NCI-H345 treated with DMSO at 0.1 percent for 48 hours (cell line): ENCODE data around the gene RHOT2.
A peak's percentile ranks its signal among the peaks of the same experiment; 100 is the strongest.

ENCODE experiments used
- DNase-seq: peaks from one replicate; lab custom pipeline; 2025; ENCODE audit not compliant: unreplicated experiment; lab: John Stamatoyannopoulos, UW

Gene RHOT2

GRCh38 chr16:695355-696089 lies 27.6 kb downstream of the RHOT2 start:
- DNase-seq = peak; percentile 88

DNA sequence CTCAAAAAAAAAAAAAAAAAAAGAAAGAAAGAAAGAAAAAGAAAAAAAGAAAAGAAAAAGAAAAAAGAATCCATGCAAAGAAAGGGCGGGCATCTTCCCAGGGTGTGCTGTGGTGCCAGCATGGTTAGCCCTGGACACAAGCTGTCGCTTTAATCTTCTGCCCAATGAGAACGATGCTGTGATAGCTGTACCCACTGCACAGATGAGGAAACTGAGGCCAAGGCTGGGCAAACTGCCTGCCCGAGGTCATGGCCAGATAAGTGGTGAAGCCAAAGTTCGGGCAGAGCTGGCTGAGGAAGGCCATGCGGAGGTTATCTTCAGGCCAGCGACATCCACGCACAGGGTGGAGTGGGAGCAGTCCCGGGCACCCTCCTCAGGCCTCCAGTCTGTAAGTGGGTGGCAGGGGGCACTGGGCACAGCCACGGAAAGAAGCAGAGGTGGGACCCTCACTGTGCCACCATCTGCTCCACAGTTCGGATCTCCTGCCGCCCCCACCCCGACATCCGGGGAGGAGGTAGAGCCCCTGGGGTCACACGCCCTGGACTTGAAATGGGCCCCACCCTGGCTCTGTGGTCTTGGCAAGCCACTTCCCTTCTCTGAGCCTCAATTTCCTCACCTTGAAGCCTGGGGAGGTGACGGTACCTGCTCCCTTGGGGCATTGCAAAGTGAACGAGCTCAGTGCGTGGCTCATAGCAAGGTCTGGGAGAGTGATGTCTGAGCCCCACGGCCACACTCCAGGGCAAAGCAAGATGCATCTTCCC lies 31.2 kb downstream of the RHOT2 start:
- no peak for DNase-seq

GRCh38 chr16:700684-701584 lies 33.0 kb downstream of the RHOT2 start:
- DNase-seq = no peak

DNA sequence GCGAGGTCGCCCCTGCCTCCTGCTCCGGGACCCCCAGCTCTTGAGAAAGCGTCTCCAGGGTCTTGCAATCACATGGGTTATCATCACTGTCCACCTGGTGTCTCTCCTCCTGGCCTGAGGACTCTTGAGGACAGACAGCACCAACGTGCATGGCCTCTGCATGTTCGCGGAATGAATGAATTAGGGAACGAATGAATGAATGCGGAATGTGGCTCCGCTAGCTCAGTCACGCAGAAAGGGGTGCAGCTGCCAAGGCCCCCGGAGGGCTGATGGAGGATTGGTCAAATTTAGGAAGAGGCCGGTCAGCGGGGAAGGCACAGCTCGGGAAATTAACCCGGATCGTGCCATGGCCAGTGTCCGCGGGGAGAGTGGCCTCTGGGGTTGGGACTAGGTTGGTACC lies 34.4 kb downstream of the RHOT2 start:
- DNase-seq = no peak

DNA sequence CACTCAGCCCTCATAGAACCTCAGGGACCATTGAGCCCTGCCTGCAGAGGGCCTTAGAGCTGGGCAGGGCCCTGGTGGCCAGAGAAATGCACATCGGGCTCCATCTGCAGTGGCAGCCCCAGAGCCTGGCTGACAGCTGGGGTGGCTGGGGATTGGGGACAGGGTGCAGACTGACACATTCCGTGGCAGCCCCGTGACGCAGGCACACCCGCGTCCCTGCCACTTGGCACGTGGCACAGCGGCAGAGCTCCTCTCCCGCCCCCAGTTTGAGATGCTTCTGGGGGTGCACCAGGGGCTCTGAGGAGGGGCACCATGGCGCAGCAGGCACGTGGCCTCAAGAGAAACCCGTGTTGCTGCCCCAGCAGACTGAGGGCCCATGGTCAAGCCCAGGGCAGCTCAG lies 35.5 kb downstream of the RHOT2 start:
- DNase-seq = no peak

GRCh38 chr16:704047-704446 lies 36.1 kb downstream of the RHOT2 start:
- no peak for DNase-seq

- DNase-seq = no peak
Measured at GRCh38 chr16:704552-705380, 36.8 kb downstream of the RHOT2 start.

DNA sequence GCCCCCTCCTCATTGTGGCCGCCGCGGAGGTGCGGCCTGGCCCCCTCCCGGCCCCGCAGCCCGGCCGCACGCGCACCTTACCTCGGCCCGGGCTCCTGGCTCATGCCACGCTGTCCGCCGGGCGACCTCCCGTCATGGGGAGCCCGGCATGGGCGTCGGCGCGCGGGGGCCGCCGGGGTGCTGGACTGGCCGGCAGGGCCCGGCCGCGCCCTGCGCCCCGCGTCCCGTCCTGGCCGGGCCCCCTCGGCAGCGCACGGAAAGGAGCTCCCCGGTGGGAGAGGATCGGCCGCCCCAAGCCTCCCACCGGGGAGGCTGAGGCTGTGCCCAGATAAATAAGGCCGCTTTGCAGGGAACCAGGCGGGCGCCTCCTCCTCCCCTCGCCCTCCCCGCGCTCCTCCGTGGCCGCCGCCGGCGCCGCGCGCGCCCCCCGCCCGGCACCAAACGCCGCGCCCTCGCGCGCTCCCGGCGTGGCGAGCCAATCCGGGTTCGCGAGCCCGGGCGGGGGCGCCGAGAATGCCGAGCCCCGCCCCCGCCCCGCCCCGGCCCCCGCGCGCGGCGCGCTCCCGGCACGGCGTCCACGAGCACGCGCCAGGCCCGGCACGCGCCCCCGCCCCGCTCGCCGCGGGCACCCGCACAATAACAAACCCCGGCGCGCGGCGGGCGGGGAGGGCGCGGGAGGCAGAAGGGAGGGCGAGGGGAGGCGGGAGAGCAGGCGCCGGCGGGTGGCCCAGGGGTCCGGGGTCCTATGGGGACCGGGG lies 37.7 kb downstream of the RHOT2 start, which contains the start of gene FBXL16:
TSS of gene FBXL16 (minus strand) at position 371 of the 758 bp plus-strand sequence. CDS start 8,396 bp downstream, outside the sequence.
- peak; percentile 63 for DNase-seq

- DNase-seq = no peak
Measured at GRCh38 chr16:706189-707061, 38.5 kb downstream of the RHOT2 start.

DNA sequence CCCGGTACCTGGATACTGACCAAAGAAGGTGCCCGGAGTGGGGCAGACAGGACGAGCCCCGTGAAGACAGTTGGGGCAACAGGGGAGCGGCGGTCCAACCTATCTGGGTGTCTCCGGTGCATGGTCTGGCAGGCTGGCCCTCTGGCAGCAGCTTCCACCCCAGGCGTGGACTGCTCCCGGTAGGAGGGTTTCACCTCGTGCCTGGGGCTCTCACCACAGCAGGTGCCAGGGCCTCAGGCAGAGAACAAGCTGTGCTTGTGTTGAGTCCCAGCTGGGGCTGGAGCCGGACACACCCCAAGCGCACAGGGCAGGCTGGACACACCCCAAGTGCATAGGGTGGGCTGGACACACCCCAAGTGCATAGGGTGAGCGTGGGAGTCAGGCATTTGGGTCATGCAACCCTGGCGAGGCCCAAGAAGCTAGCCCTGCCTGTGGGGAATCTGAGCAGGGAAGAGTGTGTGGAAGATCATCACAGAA lies 39.2 kb downstream of the RHOT2 start:
- DNase-seq = peak; percentile 21

- no peak for DNase-seq
Measured at GRCh38 chr16:708019-708418, 40.1 kb downstream of the RHOT2 start.

GRCh38 chr16:708959-709358 lies 41.0 kb downstream of the RHOT2 start:
- DNase-seq = no peak

DNA sequence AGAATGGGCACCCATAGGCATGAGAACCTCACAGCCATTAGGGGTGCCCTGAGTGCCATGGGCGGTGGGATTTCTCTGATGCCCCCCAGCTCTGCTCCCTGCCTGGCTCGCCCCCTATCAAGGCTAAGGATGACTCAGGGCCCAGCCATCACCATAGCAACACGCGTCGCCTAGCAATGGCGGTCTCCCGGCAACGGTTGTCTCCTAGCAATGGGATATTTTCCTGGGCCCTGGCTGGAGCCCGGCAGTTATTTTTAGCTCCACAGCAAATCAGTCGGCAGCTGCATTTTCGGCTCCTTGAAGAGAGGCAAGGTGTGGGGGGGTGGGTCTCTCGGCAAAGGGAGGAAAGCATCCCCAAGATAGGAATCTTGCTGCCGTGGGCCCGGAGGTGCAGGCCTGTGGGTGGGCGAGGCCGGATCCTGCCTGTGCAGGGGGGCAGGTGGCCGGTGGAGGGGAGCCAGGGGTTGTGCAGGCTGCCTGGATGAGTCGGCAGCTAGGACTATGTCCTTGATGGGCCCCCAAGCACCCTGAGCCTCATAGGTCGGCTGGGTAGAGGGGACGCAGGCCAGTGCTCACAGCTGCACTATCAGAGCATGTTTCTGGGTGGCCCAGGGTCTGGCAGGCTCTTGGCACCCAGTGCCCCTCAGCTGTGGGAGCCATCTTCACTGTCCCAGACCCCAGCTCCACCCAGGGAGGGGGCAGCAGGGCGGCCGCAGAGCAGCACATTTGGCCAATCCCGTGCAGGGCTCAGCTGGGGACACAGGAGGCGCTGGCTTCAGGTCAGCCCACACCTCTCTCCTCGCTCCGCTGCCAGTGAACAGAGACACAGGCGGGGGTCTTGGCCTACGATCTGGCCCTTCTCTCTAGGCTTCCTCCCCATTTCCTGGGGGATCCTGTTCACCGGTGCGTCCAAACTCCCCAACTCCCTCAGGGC lies 41.9 kb downstream of the RHOT2 start:
- peak; percentile 76 for DNase-seq

GRCh38 chr16:710500-711075 lies 42.7 kb downstream of the RHOT2 start:
- no peak for DNase-seq

GRCh38 chr16:711084-711483 lies 43.2 kb downstream of the RHOT2 start:
- no peak for DNase-seq

- DNase-seq = peak; percentile 31
Measured at GRCh38 chr16:711548-712320, 43.8 kb downstream of the RHOT2 start.
